HG03521 (cell line): Measurements from ENCODE around the gene WDR41.
"Not testable (repeated sequence)": the region's sequence is repeated elsewhere in the genome, so short reads cannot be mapped to it uniquely, and the experiment has no call there.

ENCODE experiments used
- ATAC-seq: cut with Tn5 transposase; IDR thresholded peaks from one replicate; pipeline ENCODE4 v1.9.1; 2021; ENCODE audit warnings: mild to moderate bottlenecking, moderate library complexity; ENCODE audit not compliant: unreplicated experiment

WDR41 gene

DNA sequence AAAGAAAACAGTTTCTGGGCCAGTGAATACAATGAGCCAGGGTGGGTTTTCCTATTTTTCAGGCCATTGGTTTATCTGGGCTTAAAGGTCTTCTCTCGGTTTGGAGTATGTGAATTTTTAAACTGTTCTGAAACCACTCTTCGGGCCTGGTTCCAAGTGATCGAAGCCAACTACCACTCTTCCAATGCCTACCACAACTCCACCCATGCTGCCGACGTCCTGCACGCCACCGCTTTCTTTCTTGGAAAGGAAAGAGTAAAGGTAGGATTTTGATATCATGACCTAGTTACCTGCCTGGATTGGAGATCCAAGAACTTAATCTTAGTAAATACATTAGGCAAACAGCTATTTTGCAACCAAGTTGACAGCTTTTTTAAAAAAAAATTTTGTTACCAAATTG is 79.1 kb downstream of the WDR41 start:
- ATAC-seq = no peak

DNA sequence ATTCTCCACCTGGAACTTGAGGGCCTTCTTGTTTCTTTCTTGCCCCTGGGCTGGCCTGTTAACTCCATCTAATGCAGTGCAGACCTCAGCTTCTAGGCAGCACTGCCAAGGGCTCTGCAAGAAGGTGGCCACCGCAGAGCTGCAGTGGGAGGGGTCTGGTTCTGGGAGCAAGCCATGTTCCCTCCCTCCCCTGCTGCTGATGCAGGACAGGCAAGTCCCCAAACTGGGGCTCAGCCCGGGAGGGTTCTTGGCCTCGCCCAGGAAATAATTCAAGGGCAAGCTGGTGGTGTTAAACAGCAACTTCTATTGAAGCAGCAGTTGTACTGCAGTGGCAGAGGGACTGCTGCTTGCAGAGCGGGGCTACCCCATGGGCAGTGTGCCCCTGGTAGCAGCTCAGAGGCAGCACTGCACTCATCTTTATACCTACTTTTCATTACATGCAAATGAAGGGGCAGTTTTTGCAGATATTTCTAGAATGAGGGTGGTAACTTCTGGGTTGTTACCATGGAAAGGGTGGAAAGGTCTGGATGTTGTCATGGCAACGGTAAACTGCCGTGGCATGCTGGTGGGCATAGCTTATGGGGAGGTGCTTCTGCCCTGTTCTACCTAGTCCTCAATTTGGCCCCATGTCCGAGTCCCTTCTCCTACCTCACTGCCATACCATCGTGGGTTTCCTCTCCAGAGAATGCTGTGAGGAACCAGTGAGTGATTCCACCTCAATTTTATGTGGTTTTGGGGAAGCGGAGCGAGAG is 82.1 kb downstream of the WDR41 start:
- ATAC-seq = no peak

DNA sequence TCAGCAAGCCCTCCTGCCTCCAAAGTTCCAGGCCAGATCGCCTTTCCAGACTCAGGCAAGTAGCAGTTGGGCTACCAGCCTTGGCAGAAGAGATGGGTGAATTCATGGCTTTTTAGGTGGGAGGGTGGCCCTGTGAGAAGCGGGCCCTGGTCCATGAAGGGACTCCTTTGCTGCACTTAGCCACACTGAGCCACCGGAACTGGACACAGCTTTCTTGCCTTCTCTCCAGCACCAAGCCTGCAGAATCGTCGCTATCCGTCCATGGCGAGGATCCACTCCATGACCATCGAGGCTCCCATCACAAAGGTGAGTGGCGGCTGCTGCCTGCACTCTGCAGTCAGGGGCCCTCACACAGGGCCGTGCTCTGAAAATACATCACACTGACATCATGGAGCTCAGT is 85.0 kb downstream of the WDR41 start:
- ATAC-seq = no peak

DNA sequence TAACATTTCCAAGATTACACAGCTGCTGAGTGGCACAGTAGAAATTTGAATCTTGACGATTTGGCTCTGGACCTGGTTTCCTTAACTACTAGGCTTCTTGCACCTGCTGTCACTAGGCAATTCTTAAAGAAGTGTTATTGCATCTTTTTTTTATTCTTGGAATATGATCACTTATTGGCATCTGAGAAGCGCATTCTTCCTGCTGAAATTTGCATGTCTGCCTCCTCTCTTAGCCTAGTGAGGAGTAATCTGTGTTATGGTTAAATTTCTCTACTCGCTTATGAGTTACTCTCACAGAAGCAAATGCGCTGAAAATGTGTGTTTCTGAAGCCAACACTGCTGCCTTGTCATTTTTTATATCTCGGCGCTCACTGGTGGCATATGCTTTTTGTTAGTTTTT is 89.3 kb downstream of the WDR41 start:
- ATAC-seq = no peak

DNA sequence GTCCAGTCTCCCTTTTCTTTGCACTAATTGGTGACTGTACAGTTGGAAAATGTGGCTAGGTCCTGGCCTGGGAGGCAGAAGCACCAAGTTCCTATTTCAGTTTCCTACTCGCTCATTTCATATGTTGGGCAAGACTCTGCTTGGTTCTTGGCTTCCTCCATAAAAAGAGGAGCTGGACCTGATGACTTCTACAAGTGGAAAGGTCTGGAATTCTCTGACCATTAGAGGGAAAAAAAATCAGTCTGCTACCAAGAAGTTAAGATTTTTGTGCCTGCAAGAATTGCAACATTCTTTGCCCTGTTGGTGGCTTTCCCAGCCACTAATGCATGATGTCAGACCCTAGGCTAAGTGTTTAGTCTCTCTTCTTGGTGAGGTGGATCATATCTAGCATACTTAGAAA is 91.5 kb downstream of the WDR41 start:
- ATAC-seq = no peak

DNA sequence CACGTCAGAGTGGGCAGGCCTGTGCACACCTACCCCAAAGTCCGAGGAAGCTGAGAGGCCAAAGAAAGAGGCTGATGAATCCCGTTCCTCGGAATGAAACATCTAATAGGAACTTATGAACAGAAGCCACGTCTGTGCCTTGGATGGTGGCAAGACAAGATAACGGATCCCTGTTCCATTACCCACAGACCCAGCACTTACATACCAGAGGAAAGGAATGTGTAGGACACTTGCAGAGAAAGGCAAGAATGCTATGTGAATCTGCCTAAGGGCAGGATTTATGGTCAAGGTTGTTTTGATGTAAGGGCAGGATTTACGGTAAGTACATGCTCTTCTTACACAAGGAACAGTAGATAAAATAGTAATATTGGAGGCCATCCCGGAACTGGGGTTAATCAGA is 93.2 kb downstream of the WDR41 start:
- no peak for ATAC-seq

DNA sequence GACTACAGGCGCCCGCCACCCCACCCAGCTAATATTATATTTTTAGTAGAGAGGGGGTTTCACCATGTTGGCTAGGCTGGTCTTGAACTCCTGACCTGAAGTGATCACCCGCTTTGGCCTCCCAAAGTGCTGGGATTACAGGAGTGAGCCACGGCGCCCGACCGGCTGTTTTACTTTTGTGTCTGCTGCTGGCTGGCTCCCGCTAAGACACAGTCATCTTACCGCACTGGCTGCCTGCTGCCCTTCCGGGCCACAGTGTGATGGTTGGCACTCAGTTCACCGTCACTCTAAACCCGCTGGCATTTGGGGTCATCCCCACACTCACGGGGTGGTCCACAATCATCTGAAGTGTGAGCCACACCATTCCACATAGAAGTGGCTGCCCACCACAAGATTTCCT is 93.7 kb downstream of the WDR41 start:
- ATAC-seq = no peak

DNA sequence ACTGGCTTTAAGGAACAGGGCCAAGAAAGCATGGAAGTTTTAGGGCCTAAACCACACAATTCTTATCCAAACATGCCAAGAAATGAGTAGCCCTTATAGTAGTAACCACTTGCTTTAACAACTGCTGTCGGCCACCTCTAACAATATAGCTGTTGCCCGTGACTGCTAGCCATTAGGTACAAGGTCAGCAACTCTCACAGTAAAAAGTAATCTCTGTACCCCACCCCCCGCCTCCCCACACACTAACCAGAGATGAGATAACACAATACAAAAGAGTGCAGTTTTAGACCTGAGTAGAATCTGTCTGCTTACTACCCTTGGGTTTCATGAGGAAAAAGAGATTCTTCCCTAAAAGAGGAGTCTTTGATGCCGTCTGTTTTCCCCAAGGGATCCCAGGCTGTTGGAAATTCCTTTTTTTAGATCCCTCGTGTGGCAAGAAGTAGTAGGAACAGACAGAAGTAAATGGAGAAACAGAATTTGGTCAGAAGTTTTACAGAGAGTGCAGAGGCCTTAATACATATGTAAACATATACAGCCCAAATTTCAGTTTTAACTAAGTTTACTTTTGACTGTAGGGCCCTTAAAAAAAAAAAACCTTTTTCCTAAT is 94.3 kb downstream of the WDR41 start:
- no peak for ATAC-seq

DNA sequence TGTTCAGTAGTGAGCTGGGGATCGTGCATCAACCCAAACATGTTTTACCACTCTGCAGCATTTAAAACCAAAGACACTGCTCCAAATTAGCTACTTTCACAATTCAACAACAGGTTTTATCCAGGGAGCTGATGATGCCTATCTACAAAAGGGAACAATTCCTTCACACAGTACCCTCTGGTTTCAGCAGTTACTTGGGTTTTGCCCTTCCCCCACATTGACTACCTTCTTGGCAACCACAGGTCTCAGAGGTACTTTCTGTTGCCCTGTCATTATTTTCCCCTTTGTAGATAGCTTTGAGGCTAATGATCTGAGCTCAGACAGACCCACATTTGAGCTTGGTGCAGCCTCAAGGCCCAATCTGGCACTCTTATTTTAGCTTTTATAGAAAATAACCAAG is 96.1 kb downstream of the WDR41 start:
- ATAC-seq = no peak

DNA sequence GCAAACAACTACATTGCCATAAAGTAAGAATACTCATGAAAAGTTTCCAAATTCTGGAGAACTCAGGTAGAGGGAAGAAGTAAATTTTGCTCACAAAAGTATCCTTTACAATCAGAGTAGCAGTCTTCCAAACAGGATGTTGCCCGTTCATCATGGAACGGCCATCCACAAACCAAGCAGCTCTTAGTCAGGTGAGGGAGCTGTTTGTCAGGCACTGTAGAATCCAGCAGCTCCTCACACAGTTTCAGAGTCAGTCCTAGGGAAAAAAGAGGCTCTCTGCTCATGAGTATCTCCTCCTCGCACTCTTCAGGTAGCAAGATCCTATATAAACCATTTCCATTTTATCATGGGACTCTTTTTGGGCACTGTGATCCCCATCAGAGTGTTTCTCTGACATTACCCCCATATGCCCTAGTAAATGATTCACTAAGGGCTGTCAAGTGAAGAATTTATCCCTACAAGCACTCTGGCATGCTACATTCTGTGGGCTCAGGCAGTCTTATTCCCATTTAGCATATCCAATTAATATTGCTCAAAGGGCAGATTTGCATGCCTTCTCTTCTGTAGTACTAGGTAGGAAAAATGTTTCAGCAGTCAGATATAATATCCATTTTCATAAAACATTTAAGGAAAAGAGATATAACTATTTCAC is 97.9 kb downstream of the WDR41 start:
- no peak for ATAC-seq

DNA sequence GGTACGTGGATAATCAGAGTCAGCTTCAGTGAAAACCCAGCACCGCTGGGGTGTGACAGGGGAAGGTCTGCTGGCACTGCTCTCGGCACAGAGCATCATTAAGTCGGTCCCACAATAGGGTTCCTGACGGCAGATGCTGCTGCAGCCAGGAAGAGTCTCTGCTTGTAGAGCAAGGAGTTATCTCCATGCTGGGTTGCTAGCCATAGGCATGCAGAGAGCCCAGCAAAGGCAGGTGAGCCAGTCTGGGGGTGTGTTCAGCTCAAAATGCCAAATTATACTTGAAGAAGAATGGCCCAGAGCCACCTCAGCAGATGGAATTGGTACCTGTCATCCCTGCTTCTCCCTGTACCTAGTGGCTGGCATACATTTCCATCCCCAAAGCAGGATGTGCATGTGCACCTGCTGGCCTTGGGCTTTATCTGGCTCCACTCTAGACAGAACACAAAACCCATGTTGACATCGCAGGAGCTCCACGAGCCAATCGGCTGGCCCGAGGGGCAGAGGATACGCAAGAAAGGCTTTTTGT is 100.8 kb downstream of the WDR41 start:
- ATAC-seq = no peak

DNA sequence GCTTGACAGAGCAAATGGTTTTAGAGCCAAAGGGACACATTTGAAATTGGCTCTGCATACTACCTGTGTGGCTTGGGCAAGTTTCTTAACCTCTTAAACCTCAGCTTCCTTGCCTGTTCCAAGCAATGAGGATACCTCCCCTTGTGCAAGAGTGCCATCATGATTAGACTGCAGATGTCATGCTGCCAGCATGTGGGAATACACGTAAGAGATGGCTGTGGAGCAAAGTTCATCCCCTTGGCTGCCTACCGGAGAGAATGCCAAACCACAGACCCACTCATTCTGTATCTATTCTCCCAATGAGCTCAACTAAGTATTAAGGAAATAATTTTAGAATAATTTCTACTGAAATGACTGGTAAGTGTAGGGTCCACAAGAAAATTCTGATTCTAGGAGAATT is 101.3 kb downstream of the WDR41 start:
- no peak for ATAC-seq

DNA sequence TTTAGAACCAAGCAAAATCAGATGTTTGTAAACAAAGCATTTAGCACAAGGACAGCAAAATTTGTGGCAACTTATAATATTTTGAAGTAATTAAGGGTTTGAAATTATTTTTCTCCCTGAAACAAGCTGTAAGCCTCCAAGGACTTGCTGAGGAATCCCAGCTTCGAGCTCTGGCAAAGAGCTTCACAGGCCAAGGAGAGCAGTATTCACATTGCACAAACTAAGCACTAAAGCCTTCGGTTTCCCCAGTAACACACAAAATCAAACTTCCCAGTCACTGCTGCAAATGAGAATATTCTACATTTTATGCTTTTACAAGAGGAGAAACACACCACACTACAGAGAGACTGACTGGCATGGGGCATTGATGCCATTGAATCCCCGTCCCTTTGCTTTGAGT is 101.9 kb downstream of the WDR41 start:
- no peak for ATAC-seq

DNA sequence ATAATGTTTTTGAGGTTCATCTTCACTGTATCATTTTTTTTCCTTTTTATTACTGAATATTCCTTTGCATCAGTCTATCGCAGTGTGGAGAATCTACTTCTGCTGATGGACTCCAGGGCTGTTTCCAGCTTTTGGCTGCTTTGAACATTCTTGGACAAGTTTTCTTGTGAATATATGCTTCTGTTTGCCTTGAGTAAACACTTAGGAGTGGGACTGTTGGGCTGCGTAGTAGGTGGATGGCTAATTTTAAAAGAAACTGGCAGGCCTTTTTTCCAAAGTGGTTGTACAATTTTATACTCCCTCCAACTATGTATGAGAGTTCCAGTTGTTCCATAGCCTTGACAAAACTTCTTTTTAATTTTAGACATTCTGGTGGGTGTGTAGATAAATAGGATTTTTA is 102.4 kb downstream of the WDR41 start:
- no peak for ATAC-seq

DNA sequence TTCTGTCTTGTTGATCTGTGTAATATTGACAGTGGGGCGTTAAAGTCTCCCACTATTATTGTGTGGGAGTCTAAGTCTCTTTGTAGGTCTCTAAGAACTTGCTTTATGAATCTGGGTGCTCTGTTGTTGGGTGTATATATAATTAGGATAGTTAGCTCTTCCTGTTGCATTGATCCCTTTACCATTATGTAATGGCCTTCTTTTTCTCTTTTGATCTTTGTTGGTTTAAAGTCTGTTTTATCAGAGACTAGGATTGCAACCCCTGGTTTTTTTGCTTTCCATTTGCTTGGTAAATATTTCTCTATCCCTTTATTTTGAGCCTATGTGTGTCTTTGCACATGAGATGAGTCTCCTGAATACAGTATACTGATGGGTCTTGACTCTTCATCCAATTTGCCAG is 105.8 kb downstream of the WDR41 start:
- ATAC-seq = not testable (repeated sequence)

DNA sequence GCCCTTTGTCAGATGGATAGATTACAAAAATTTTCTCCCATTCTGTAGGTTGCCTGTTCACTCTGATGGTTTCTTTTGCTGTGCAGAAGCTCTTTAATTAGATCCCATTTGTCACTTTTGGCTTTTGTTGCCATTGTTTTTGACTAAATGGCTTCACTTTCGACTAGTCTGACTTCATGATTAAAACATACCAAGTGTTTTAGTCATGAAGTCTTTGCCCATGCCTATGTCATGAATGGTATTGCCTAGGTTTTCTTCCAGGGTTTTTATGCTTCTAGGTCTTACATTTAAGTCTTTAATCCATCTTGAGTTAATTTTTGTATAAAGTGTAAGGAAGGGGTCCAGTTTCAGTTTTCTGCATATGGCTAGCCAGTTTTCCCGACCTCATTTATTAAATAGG is 108.8 kb downstream of the WDR41 start:
- not testable (repeated sequence) for ATAC-seq
